Parathyroid adenoma (tissue), 2 donors: Measurements from ENCODE around the gene CAND2.

Source experiments
- H2AFZ ChIP-seq: fragments of 300-600 bp; sonication (generic); one replicate; pipeline ENCODE4 v1.7.0; 2017; ENCODE audit warnings: antibody characterized with exemption, mild to moderate bottlenecking
- H3K27ac ChIP-seq: fragments of 300-600 bp; sonication (generic); one replicate; pipeline ENCODE4 v1.7.0; 2017
- H3K27me3 ChIP-seq: fragments of 300-600 bp; sonication (generic); one replicate; pipeline ENCODE4 v1.7.0; 2017; ENCODE audit warnings: low read length; ENCODE audit not compliant: control insufficient read depth, insufficient read depth
- H3K36me3 ChIP-seq: fragments of 300-600 bp; sonication (generic); one replicate; pipeline ENCODE4 v1.7.0; 2017; ENCODE audit warnings: low read length; ENCODE audit not compliant: control insufficient read depth, insufficient read depth
- H3K4me1 ChIP-seq: fragments of 300-600 bp; sonication (generic); one replicate; pipeline ENCODE4 v1.7.0; 2017; ENCODE audit warnings: control low read depth
- H3K4me2 ChIP-seq: fragments of 300-600 bp; sonication (generic); one replicate; pipeline ENCODE4 v1.7.0; 2017; ENCODE audit warnings: low read length
- H3K4me3 ChIP-seq: fragments of 300-600 bp; sonication (generic); one replicate; pipeline ENCODE4 v1.7.0; 2017; ENCODE audit warnings: low read depth, low read length
- H3K79me2 ChIP-seq: fragments of 300-600 bp; sonication (generic); one replicate; pipeline ENCODE4 v1.7.0; 2017; ENCODE audit warnings: control low read depth
- H3K9ac ChIP-seq: fragments of 300-600 bp; sonication (generic); one replicate; pipeline ENCODE4 v1.7.0; 2017; ENCODE audit warnings: mild to moderate bottlenecking
- H3K9me3 ChIP-seq: fragments of 300-600 bp; sonication (generic); one replicate; pipeline ENCODE4 v1.7.0; 2017; ENCODE audit warnings: low read length; ENCODE audit not compliant: control insufficient read depth
- TF ChIP-seq, protein P1 (sequence below): fragments of 300-600 bp; sonication (generic); IDR thresholded peaks from one replicate; pipeline ENCODE4 v1.7.0; 2017; ENCODE audit warnings: antibody characterized with exemption, mild to moderate bottlenecking
- donor health status: primary hyperparathyroidism.

CAND2 gene

DNA sequence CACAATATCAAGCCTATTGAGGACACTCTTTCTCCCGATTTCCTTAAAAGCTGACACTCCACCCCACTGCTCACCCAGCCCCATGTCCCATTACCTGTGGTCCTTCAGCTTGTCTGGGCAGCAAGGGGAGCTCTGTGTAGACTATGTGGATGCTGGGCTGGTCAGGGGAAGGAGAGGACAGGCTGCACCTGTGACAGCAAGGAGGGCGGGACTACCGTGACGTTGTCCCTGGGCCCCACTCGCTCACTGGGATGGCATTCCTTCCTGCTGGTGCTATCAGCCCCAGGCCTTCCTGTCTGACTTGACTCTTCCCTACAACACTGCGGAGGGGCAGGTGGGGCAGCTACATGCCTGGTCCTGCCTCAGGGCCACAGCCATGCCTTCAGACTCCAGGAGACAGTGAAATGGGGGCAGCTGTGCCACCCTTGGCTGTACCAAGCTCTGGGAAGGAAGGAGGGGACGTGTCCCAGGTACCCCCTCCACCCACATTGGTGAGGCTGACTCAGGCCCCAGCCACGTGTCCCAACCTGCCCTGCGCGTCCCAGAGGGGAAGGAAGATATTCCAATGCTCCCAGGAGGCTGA is 37.3 kb upstream of the CAND2 start, which contains the start of gene TMEM40:
Gene TMEM40 (minus strand): TSS at position 163 of the 583 bp plus-strand sequence. CDS start 9,427 bp downstream, outside the sequence.
- Histone ChIP-seq H3K4me1 (peaks cover 29% of the 10 kb centered on the region), H3K4me3 (peak within 1 kb of the TSS; percentile 7), H3K9me3 (no peaks in the 10 kb centered on the region), H3K27me3 (no peaks in the 10 kb centered on the region), H3K27ac (peak within 1 kb of the TSS; percentile 82), H3K79me2 (peaks cover 2% of the 10 kb centered on the region), H2AFZ (peak within 1 kb of the TSS; percentile 64), H3K36me3 (no peaks in the 10 kb centered on the region), H3K9ac (peak within 1 kb of the TSS; percentile 2), H3K4me2 (peak within 1 kb of the TSS; percentile 31)
- TF ChIP-seq, protein P1, sequence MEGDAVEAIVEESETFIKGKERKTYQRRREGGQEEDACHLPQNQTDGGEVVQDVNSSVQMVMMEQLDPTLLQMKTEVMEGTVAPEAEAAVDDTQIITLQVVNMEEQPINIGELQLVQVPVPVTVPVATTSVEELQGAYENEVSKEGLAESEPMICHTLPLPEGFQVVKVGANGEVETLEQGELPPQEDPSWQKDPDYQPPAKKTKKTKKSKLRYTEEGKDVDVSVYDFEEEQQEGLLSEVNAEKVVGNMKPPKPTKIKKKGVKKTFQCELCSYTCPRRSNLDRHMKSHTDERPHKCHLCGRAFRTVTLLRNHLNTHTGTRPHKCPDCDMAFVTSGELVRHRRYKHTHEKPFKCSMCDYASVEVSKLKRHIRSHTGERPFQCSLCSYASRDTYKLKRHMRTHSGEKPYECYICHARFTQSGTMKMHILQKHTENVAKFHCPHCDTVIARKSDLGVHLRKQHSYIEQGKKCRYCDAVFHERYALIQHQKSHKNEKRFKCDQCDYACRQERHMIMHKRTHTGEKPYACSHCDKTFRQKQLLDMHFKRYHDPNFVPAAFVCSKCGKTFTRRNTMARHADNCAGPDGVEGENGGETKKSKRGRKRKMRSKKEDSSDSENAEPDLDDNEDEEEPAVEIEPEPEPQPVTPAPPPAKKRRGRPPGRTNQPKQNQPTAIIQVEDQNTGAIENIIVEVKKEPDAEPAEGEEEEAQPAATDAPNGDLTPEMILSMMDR: no peak

DNA sequence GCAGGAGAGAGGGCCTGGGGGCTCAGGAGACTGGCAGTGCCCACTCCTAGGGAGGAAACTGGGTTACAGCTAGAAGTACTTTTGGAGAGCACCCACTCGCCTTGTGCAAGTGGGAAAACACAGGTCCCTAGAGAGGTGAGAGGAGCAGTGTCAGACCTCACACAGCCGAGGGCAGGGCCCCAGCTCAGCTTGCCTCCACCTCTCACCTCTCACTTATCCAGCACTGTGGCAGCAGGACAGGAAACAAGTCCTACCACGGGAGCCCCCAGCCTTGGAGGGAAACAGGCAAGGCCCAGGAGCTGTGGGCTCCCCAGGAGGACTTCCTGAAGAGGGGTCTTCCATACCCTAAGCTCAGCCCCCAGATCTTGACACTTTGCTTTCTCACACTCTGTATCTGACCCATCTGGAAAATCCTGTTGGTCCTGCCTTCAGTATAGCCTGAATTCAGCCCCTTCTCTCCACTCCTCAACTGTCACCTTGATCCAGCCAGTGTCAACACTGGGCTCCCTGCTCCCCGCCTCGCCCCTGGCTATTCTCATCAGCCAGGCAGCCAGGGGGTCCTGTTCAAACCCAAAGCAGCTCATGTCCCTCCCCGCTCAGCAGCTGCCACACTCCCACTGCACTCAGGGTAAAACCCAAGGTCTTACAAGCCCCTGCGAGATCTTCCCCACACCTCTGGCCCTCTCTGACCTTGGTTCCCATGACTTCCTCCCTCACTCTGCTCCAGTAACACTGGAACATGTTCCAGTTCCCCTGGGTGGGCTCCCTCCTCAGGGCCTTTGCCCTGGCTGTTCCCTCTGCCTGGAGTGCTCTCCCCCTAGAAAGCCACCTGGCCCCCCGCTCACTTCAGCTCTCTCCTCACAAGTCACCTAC is 36.6 kb upstream of the CAND2 start:
- H3K4me1 ChIP-seq: peaks cover 29% of the 10 kb centered on the region
- no peak overlapping the region for H3K4me2 ChIP-seq
- H3K9ac ChIP-seq: no peak overlapping the region
- peak overlapping the region; percentile 64 for H2AFZ ChIP-seq
- H3K79me2 ChIP-seq: peaks cover 2% of the 10 kb centered on the region
- no peaks in the 10 kb centered on the region for H3K27me3 ChIP-seq
- H3K4me3 ChIP-seq: no peak overlapping the region
- no peaks in the 10 kb centered on the region for H3K36me3 ChIP-seq
- TF ChIP-seq, protein P1: no peak
- peak overlapping the region; percentile 82 for H3K27ac ChIP-seq
- H3K9me3 ChIP-seq: no peaks in the 10 kb centered on the region

DNA sequence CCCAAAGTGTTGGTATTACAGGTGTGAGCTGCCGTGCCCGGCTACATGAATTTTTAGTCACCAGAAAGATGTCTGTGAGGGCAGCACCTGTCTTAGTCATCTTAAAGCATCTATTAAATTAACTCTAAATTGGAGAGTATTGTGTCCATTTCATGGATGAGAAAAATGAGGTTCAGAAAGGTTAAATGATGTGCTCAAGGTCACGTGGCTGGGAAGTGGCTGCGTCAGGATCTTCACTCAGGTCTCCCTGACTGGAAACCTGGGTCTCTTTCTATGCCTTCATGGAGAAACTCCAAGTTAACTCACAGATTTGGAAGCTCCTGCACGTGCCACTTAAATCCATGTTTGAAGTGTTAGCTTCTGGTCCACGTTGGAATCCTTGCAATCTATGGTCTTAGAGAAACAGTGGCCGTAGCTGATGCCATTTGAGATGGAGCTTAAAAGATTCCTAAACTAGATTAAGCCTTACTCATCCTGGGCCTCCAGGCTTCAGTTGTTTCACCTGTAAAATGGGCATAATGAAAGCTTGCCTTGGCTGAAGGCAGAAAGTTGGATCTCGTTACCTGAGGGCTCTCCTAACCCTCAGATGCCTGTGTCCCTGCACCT is 32.2 kb upstream of the CAND2 start:
- TF ChIP-seq, protein P1: no peak
- H3K4me2 ChIP-seq: no peak overlapping the region
- peaks cover 2% of the 10 kb centered on the region for H3K79me2 ChIP-seq
- no peaks in the 10 kb centered on the region for H3K9me3 ChIP-seq
- H3K4me1 ChIP-seq: peaks cover 18% of the 10 kb centered on the region
- H3K4me3 ChIP-seq: no peak overlapping the region
- no peak overlapping the region for H3K27ac ChIP-seq
- H2AFZ ChIP-seq: no peak overlapping the region
- H3K9ac ChIP-seq: no peak overlapping the region
- H3K27me3 ChIP-seq: no peaks in the 10 kb centered on the region
- H3K36me3 ChIP-seq: no peaks in the 10 kb centered on the region

DNA sequence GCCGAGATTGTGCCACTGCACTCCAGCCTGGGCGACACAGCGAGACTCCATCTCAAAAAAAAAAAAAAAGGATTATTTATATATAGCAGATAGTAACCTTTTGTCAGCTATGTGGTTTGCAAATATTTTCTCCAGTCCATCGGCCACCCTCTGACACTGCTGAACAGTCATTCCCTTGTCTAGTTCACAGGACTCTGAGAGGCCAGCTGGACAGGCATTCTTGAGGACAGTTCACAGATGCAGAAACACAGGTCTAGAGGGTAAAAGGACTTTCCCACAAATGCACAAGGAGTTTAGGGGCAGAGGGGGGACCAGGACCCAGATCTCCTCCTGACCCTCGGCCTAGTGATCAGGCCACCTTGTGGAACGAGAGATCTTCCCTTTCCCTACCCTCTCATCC is 29.9 kb upstream of the CAND2 start:
- H2AFZ ChIP-seq: no peak overlapping the region
- no peak overlapping the region for H3K4me3 ChIP-seq
- H3K4me2 ChIP-seq: no peak overlapping the region
- no peak overlapping the region for H3K9ac ChIP-seq
- H3K36me3 ChIP-seq: no peaks in the 10 kb centered on the region
- no peaks in the 10 kb centered on the region for H3K27me3 ChIP-seq
- H3K27ac ChIP-seq: no peak overlapping the region
- no peaks in the 10 kb centered on the region for H3K79me2 ChIP-seq
- H3K9me3 ChIP-seq: no peaks in the 10 kb centered on the region
- TF ChIP-seq, protein P1: no peak
- no peaks in the 10 kb centered on the region for H3K4me1 ChIP-seq
